DND-41 (cell line): ENCODE measurements around the gene ARHGAP22.

Experiments
- CTCF ChIP-seq: IDR thresholded peaks from 2 replicates; pipeline ENCODE4 v1.5.1; 2012; ENCODE audit warnings: borderline replicate concordance, low read length, moderate library complexity, mild to moderate bottlenecking; ENCODE audit not compliant: poor library complexity, severe bottlenecking; ENCODE audit errors: extremely low read depth
- EZH2 ChIP-seq: IDR thresholded peaks from 3 replicates; pipeline ENCODE4 v1.6.1; 2012; ENCODE audit warnings: borderline replicate concordance, low read depth, mild to moderate bottlenecking, moderate library complexity, low read length, inconsistent platforms; ENCODE audit not compliant: severe bottlenecking

- TF ChIP-seq EZH2 (no peak), CTCF (no peak)
Measured at GRCh38 chr10:48605786-48606529, 1.1 kb upstream of the ARHGAP22 start.
